A549 (cell line): ENCODE measurements around the gene DST. TPM values are rescaled to one million over a fixed set of nuclear protein-coding genes. Genes with fewer than 3 reads are reported as not detected.

ENCODE experiments used
- ATAC-seq, 2 experiments: fragments of 200-7000 bp in 1 of 2; fragments of >200 bp in 1 of 2; cut with Nextera tagmentation in 1 of 2; cut with Tn5 transposase in 1 of 2; 3 replicates each; pipeline versions ENCODE4 v1.8.0 to v1.9.1; 2018 to 2020; ENCODE audit warnings: mild to moderate bottlenecking in 1 of 2, moderate library complexity in 1 of 2
- CTCF ChIA-PET: fragments of 300-600 bp; sonication (Branson Sonifier 250); formaldehyde crosslinking; extraction: SDS; loops from one replicate; lab custom pipeline; 2021; ENCODE audit warnings: antibody characterized with exemption, inconsistent platforms; lab: Yijun Ruan, JAX
- POLR2A ChIA-PET: fragments of 350-600 bp; formaldehyde crosslinking; extraction: SDS; loops from one replicate; lab custom pipeline; 2021; ENCODE audit warnings: antibody characterized with exemption, inconsistent platforms; lab: Yijun Ruan, JAX
- DNase-seq, 2 experiments: peaks; one replicate each; pipeline versions ENCODE4 v3.0.0 to v3.0.0-alpha.2; 2011 to 2016; ENCODE audit warnings: low read depth in 1 of 2, low spot score in 1 of 2
- FAIRE-seq: peaks from 2 replicates; lab custom pipeline; 2011; peaks lifted over from hg19 to GRCh38; lab: Jason Lieb, UNC
- H3K27ac ChIP-seq, 2 experiments: fragments of >200 bp; sonication (Bioruptor Twin); formaldehyde crosslinking; 3 replicates each; pipeline ENCODE4 v1.5.1; 2016 to 2017
- H3K4me1 ChIP-seq: fragments of >200 bp; sonication (Bioruptor Twin); formaldehyde crosslinking; 3 replicates; pipeline ENCODE4 v1.6.1; 2016
- H3K4me2 ChIP-seq: fragments of >200 bp; sonication (Bioruptor Twin); formaldehyde crosslinking; 3 replicates; pipeline ENCODE4 v1.6.1; 2016
- H3K4me3 ChIP-seq: fragments of >200 bp; sonication (Bioruptor Twin); formaldehyde crosslinking; 3 replicates; pipeline ENCODE4 v1.5.1; 2016
- H3K9me3 ChIP-seq: fragments of >200 bp; sonication (Bioruptor Twin); formaldehyde crosslinking; 3 replicates; pipeline ENCODE4 v1.6.1; 2016
- CBX8 ChIP-seq: fragments of 200-600 bp; sonication (generic); IDR thresholded peaks from 2 replicates; pipeline ENCODE4 v1.6.1; 2016
- CEBPB ChIP-seq, 2 experiments: fragments of >200 bp in 1 of 2; sonication (Bioruptor Twin) in 1 of 2; formaldehyde crosslinking in 1 of 2; IDR thresholded peaks; 2 replicates each; pipeline ENCODE4 v1.6.1; 2012 to 2016
- ESRRA ChIP-seq: fragments of 150-350 bp; IDR thresholded peaks from 2 replicates; pipeline ENCODE4 v1.6.1; 2014; ENCODE audit warnings: mild to moderate bottlenecking, low read length, borderline replicate concordance
- HDAC2 ChIP-seq: fragments of 200-600 bp; sonication (generic); IDR thresholded peaks from 2 replicates; pipeline ENCODE4 v1.6.1; 2016
- HEYL ChIP-seq: fragments of 250-450 bp; sonication (Bioruptor Pico); IDR thresholded peaks from 2 replicates; pipeline ENCODE4 v1.8.0; 2021; ENCODE audit warnings: mild to moderate bottlenecking, moderate library complexity
- NFE2L2 ChIP-seq: fragments of 150-350 bp; conservative IDR thresholded peaks from 2 replicates; pipeline ENCODE4 v1.6.1; 2014; ENCODE audit warnings: low read length
- POLR2AphosphoS2 ChIP-seq: conservative IDR thresholded peaks from 2 replicates; pipeline ENCODE4 v1.6.1; 2012; ENCODE audit warnings: low read length, improper control_type of control experiment, inconsistent platforms
- RAD21 ChIP-seq, 2 experiments: fragments of >200 bp in 1 of 2; sonication (Bioruptor Twin) in 1 of 2; formaldehyde crosslinking in 1 of 2; IDR thresholded peaks in 1 of 2; conservative IDR thresholded peaks in 1 of 2; 2 replicates in 1 of 2; 3 replicates in 1 of 2; pipeline ENCODE4 v1.6.1; 2012 to 2018; ENCODE audit warnings: inconsistent platforms in 1 of 2
- RCOR1 ChIP-seq: fragments of 150-350 bp; IDR thresholded peaks from 2 replicates; pipeline ENCODE4 v1.6.1; 2014; ENCODE audit warnings: antibody characterized with exemption, low read length, low read depth
- SMC3 ChIP-seq: fragments of >200 bp; sonication (Bioruptor Twin); formaldehyde crosslinking; IDR thresholded peaks from 3 replicates; pipeline ENCODE4 v1.6.1; 2018; ENCODE audit warnings: inconsistent platforms
- TFCP2L1 ChIP-seq: fragments of 250-450 bp; sonication (Bioruptor Pico); IDR thresholded peaks from 2 replicates; pipeline ENCODE4 v1.5.0; 2021; ENCODE audit warnings: mild to moderate bottlenecking
- TP53 ChIP-seq: fragments of 250-450 bp; sonication (Bioruptor Pico); IDR thresholded peaks from 2 replicates; pipeline ENCODE4 v1.5.0; 2021; ENCODE audit warnings: mild to moderate bottlenecking, moderate library complexity
- WGBS: methylation state at CpG from one replicate; pipeline ENCODE4 v1.1.6; 2017; ENCODE audit errors: missing lambda C conversion rate; 5-methylcytosine and 5-hydroxymethylcytosine counted together
- polyA plus RNA-seq, 4 experiments: library from polyadenylated mRNA; depleted of rRNA in 3 of 4; stranded (reverse); fragments of >200 nt; fragmentation: RNase III in 1 of 4; extraction: RNeasy Plus Mini Kit Qiagen cat#74134 plus additional on column Dnase treatment in 1 of 4; gene quantifications; 2 replicates in 3 of 4; 3 replicates in 1 of 4; pipeline ENCODE4 v1.2.3, GENCODE V29; 2011 to 2017
- TF ChIP-seq, protein P1 (sequence below): fragments of 450-650 bp; IDR thresholded peaks from 2 replicates; pipeline ENCODE4 v1.6.1; 2014; ENCODE audit warnings: antibody characterized with exemption
- TF ChIP-seq, protein P2 (sequence below): IDR thresholded peaks from 2 replicates; pipeline ENCODE4 v1.6.1; 2012; ENCODE audit warnings: low read depth, borderline replicate concordance
- TF ChIP-seq, protein P3 (sequence below): IDR thresholded peaks from 2 replicates; pipeline ENCODE4 v1.6.1; 2012
- TF ChIP-seq, protein P4 (sequence below): fragments of >200 bp; sonication (Bioruptor Twin); formaldehyde crosslinking; IDR thresholded peaks from 2 replicates; pipeline ENCODE4 v1.6.1; 2016
- TF ChIP-seq, protein P5 (sequence below): fragments of 150-350 bp; IDR thresholded peaks from 2 replicates; pipeline ENCODE4 v1.6.1; 2014; ENCODE audit warnings: low read depth, mild to moderate bottlenecking, low read length
- TF ChIP-seq, protein P6 (sequence below): fragments of >200 bp; sonication (Bioruptor Twin); formaldehyde crosslinking; IDR thresholded peaks from 3 replicates; pipeline ENCODE4 v1.6.1; 2016

DST gene
- polyA plus RNA-seq, 2 of the 4 experiments (the other 2 are of a cell fraction), result 32.4 to 99.0 TPM

DNA sequence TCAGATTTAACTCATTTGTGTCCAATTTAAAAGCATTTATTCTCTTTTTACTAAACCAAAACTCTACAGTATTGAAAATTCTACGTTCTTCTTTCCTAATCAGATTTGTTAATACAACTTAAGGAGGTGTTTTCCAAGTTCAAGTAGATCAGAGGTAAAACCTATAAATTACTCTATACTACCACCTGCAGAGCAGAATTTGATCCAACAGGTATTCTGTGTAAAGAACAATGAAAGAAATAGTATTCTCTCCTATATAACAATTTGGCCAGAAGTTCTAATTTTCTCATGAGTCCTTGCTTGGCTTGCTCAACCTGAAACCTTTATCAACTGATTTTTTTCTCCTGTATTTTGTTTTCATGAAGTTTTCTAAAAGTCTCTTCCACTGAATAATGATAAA lies 28.5 kb upstream of the DST start:
- FAIRE-seq, result no peak
- H3K27ac ChIP-seq, result no peak overlapping the region
- H3K4me3 ChIP-seq, result no peak overlapping the region
- no peak for ATAC-seq
- no peak for DNase-seq
- ChIA-PET CTCF (no interaction called here), POLR2A (no interaction called here)
- peaks cover 37% of the 10 kb centered on the region for H3K4me1 ChIP-seq
- no peak overlapping the region for H3K4me2 ChIP-seq
- TF ChIP-seq SMC3, result 0 out of 3 replicates have a peak, but pooled peaks have one; percentile 6
- TF ChIP-seq RAD21 (conservative IDR thresholded peaks at IDR 0.05 in 1 of 2, IDR thresholded peaks at IDR 0.05 in 1 of 2), result 0 out of 5 replicates have a peak, but pooled peaks of 1 of the 2 experiments have one; percentile 13
- TF ChIP-seq HEYL (CRISPR knock-in tag), result no peak
- 72% methylated on average over 1 of the region's 1 CpG for WGBS
- H3K9me3 ChIP-seq, result no peaks in the 10 kb centered on the region

DNA sequence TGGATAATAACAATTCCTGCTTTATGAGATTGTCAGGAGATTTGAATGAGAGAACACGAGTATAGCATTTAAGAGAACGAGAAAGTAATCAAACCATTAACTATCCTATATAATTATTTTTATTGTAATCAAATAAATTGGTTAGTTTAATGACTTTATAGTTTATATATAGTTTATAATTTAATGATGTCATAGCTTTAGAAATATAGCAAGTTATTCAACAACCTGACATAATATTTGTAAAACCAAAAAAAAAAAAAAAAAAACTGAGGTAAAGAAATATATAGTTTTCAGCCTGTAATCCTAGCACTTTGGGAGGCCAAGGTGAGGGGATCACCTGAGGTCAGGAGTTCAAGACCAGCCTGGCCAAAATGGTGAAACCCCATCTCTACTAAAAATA lies 26.4 kb upstream of the DST start:
- Histone ChIP-seq H3K4me2 (no peak overlapping the region), H3K27ac (no peak overlapping the region), H3K9me3 (no peaks in the 10 kb centered on the region), H3K4me3 (no peak overlapping the region), H3K4me1 (peaks cover 50% of the 10 kb centered on the region)
- WGBS, result 85% methylated on average over 2 of the region's 2 CpGs
- TF ChIP-seq, protein P1, sequence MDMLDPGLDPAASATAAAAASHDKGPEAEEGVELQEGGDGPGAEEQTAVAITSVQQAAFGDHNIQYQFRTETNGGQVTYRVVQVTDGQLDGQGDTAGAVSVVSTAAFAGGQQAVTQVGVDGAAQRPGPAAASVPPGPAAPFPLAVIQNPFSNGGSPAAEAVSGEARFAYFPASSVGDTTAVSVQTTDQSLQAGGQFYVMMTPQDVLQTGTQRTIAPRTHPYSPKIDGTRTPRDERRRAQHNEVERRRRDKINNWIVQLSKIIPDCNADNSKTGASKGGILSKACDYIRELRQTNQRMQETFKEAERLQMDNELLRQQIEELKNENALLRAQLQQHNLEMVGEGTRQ, result no peak
- CTCF ChIA-PET, result interaction anchor here (0.7 to 1.8 kb wide), 6 partner anchors 7 to 75 kb away, joined by 3 to 5 read pairs (median 3); no protein-coding TSS in a partner anchor
- no peak for FAIRE-seq
- no peak for ATAC-seq
- POLR2A ChIA-PET, result interaction anchor here (0.7 kb wide), 2 partner anchors 45 to 58 kb away, joined by 3 read pairs; no protein-coding TSS in a partner anchor
- no peak for DNase-seq

DNA sequence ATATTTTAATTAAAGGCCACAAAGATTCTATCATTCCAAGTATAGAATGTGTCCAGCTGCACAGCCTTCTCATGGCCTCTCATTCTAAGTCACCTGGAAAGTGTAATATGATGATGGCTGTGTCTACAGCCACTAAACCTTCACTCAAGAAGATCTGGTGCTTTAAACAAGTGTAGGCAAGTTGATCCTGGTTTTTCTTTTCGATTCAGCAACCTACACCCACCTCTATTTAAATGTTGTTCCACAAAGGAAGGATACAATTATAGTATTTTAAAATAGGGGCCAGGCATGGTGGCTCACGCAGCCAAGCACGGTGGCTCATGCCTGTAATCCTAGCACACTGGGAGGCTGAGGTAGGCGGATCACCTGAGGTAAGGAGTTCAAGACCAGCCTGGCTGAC lies 25.5 kb upstream of the DST start:
- no peak overlapping the region for H3K4me2 ChIP-seq
- ATAC-seq, result no peak
- no peak for TF ChIP-seq CBX8
- no peak for TF ChIP-seq TP53 (CRISPR knock-in tag)
- no peak for TF ChIP-seq CEBPB (IDR thresholded peaks at IDR 0.05)
- TF ChIP-seq, protein P2, sequence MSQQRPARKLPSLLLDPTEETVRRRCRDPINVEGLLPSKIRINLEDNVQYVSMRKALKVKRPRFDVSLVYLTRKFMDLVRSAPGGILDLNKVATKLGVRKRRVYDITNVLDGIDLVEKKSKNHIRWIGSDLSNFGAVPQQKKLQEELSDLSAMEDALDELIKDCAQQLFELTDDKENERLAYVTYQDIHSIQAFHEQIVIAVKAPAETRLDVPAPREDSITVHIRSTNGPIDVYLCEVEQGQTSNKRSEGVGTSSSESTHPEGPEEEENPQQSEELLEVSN, result no peak
- no peak for TF ChIP-seq TFCP2L1 (CRISPR knock-in tag)
- TF ChIP-seq, protein P3, sequence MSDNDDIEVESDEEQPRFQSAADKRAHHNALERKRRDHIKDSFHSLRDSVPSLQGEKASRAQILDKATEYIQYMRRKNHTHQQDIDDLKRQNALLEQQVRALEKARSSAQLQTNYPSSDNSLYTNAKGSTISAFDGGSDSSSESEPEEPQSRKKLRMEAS, result no peak
- TF ChIP-seq, protein P4, sequence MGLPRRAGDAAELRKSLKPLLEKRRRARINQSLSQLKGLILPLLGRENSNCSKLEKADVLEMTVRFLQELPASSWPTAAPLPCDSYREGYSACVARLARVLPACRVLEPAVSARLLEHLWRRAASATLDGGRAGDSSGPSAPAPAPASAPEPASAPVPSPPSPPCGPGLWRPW, result no peak
- no peak for TF ChIP-seq RCOR1
- no peak for TF ChIP-seq HDAC2
- TF ChIP-seq ESRRA, result no peak
- TF ChIP-seq, protein P5, sequence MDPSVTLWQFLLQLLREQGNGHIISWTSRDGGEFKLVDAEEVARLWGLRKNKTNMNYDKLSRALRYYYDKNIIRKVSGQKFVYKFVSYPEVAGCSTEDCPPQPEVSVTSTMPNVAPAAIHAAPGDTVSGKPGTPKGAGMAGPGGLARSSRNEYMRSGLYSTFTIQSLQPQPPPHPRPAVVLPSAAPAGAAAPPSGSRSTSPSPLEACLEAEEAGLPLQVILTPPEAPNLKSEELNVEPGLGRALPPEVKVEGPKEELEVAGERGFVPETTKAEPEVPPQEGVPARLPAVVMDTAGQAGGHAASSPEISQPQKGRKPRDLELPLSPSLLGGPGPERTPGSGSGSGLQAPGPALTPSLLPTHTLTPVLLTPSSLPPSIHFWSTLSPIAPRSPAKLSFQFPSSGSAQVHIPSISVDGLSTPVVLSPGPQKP, result no peak
- no peak for TF ChIP-seq HEYL (CRISPR knock-in tag)
- TF ChIP-seq POLR2AphosphoS2, result no peak
- no peak for TF ChIP-seq NFE2L2
- TF ChIP-seq, protein P6, sequence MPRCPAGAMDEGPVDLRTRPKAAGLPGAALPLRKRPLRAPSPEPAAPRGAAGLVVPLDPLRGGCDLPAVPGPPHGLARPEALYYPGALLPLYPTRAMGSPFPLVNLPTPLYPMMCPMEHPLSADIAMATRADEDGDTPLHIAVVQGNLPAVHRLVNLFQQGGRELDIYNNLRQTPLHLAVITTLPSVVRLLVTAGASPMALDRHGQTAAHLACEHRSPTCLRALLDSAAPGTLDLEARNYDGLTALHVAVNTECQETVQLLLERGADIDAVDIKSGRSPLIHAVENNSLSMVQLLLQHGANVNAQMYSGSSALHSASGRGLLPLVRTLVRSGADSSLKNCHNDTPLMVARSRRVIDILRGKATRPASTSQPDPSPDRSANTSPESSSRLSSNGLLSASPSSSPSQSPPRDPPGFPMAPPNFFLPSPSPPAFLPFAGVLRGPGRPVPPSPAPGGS, result no peak
- TF ChIP-seq, all 56 proteins: peak for 0
- no peaks in the 10 kb centered on the region for H3K9me3 ChIP-seq
- POLR2A ChIA-PET, result no interaction called here
- H3K27ac ChIP-seq, result no peak overlapping the region
- no peak overlapping the region for H3K4me3 ChIP-seq
- 93% methylated on average over 4 of the region's 4 CpGs for WGBS
- CTCF ChIA-PET, result interaction anchor here (1.0 to 1.8 kb wide), 3 partner anchors 11 to 32 kb away, joined by 3 to 5 read pairs (median 3); no protein-coding TSS in a partner anchor
- H3K4me1 ChIP-seq, result peaks cover 59% of the 10 kb centered on the region
- FAIRE-seq, result no peak
- DNase-seq, result no peak
